GM10266 (cell line): ENCODE results near the gene RGMB.

Source experiments
- DNase-seq: peaks from one replicate; pipeline ENCODE4 v3.0.0; 2012; ENCODE audit errors: extremely low spot score
- CTCF ChIP-seq: IDR thresholded peaks from 2 replicates; pipeline ENCODE4 v1.5.1; 2012; ENCODE audit warnings: mild to moderate bottlenecking, low read depth; ENCODE audit not compliant: control insufficient read depth, insufficient read depth; ENCODE audit errors: missing control alignments

Gene RGMB

GRCh38 chr5:98791001-98791519 is 17.6 kb downstream of the RGMB start:
- no peak for DNase-seq
- TF ChIP-seq CTCF = no peak

- DNase-seq = no peak
- TF ChIP-seq CTCF = no peak
These were observed 18.6 kb downstream of the RGMB start for GRCh38 chr5:98791898-98792580.

GRCh38 chr5:98793223-98793622 is 19.8 kb downstream of the RGMB start:
- no peak for DNase-seq

DNA sequence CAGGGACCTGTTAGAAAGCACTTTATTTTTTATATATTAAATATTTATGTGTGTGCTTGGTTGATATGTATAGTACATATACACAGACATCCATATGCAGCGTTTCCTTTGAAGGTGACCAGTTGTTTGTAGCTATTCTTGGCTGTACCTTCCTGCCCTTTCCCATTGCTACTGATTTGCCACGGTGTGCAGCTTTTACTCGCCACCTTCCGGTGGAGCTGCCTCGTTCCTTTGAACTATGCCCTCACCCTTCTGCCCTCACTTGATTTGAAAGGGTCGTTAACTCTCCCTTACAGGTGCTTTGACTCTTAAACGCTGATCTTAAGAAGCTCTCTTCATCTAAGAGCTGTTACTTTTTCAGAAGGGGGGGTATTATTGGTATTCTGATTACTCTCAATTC is 20.5 kb downstream of the RGMB start:
- no peak for TF ChIP-seq CTCF
- DNase-seq = no peak

More at GRCh38 chr5:98793223-98793622, 19.8 kb downstream of the RGMB start:
- TF ChIP-seq CTCF = no peak

DNA sequence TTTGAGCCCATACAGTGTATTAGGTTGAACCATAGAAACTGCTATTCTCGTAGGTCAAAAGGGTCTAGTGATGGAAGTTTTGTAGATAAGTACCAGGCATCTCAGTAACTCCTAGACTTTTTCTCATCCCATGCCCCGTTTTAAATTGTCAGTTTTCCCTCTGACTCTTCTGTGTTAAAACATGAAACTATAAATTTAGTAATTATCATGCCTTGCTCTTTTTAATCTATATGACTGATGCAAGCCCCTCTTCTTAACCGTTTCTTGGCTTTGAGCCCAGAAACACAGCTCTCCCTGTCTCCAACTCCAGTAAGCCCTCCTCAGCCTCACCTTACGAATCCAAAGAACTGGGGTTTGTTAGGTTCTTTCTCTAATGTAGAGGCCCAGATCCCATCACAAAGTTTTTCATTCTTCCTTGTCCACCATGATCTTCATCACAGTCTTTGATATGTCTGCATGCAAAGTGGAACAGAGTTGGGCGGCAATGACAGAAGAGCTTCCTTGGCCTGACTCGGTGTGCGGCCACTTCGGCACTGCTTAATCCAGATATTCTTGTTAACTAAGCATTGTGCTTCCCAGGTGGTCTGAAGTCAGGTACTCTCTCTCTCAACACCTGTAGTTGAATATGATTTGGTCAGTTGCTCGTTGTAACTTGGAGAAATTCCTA is 21.1 kb downstream of the RGMB start:
- DNase-seq = no peak
- TF ChIP-seq CTCF = no peak

DNA sequence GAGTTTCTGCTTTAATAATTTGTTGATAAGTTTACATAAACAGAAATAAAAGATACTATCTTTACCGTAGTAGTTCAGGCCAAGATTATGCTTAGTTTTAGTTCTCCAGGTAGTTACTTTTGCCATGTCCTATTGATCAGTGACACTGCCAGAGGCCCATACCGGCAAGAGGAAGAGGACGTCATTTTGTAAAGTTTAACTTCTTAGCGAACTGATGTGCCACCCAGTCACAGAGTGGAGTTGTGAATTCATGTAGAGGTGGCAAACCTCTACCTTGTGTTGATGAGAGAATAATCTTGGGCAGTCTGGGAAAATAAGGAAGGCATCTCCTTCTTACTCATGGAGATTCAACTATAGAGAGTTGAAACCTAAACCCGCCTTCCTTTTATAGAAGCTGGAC is 21.8 kb downstream of the RGMB start:
- no peak for DNase-seq

More for the DNA sequence above, 21.8 kb downstream of the RGMB start:
- TF ChIP-seq CTCF = no peak
